IMR-90 (cell line): Measurements from ENCODE around the gene PDCD6IP. TPM values are rescaled to one million over a fixed set of nuclear protein-coding genes. Genes with fewer than 3 reads are reported as not detected.

Experiments used
- ATAC-seq: fragments of 200-7000 bp; cut with Tn5 transposase; 2 replicates; pipeline ENCODE4 v1.9.1; 2020; ENCODE audit warnings: low read depth, mild to moderate bottlenecking, moderate library complexity
- BruUV-seq: library from RNA; stranded (reverse); fragments of 400-500 nt; replicated peaks from 2 replicates; lab custom pipeline; 2021; lab: Mats Ljungman, UMichigan
- CTCF ChIA-PET: fragments of 300-600 bp; formaldehyde crosslinking; extraction: SDS; loops from one replicate; lab custom pipeline; 2021; ENCODE audit warnings: antibody characterized with exemption; lab: Yijun Ruan, JAX
- POLR2A ChIA-PET: fragments of 300-600 bp; sonication (Branson Sonifier 250); formaldehyde crosslinking; loops from one replicate; lab custom pipeline; 2022; ENCODE audit warnings: antibody characterized with exemption; ENCODE audit not compliant: unreplicated experiment; lab: Charles Lee
- DNase-seq: peaks from one replicate; pipeline ENCODE4 v3.0.0; 2013
- H2AFZ ChIP-seq: replicated peaks from 2 replicates; pipeline ENCODE3; 2013; ENCODE audit warnings: low read length, mild to moderate bottlenecking; ENCODE audit not compliant: poor library complexity
- H2AK5ac ChIP-seq: 2 replicates; pipeline ENCODE4 v1.6.1; 2013; ENCODE audit warnings: low read depth, low read length, inconsistent platforms
- H2AK9ac ChIP-seq: replicated peaks from 2 replicates; pipeline ENCODE3; 2013; ENCODE audit warnings: mild to moderate bottlenecking, low read depth, low read length, moderate library complexity; ENCODE audit not compliant: poor library complexity
- H2BK120ac ChIP-seq: 2 replicates; pipeline ENCODE4 v1.6.1; 2013; ENCODE audit warnings: low read depth, low read length, inconsistent platforms
- H2BK15ac ChIP-seq: 3 replicates; pipeline ENCODE4 v1.6.1; 2013; ENCODE audit warnings: low read depth, low read length, inconsistent platforms
- H2BK20ac ChIP-seq: 2 replicates; pipeline ENCODE4 v1.6.1; 2013; ENCODE audit warnings: low read depth, mild to moderate bottlenecking, inconsistent platforms, low read length, moderate library complexity
- H2BK5ac ChIP-seq: 2 replicates; pipeline ENCODE4 v1.6.1; 2013; ENCODE audit warnings: mild to moderate bottlenecking, low read depth, low read length, inconsistent platforms; ENCODE audit not compliant: poor library complexity, severe bottlenecking
- H3K14ac ChIP-seq: replicated peaks from 2 replicates; pipeline ENCODE4 v1.6.1; 2013; ENCODE audit warnings: low read depth, low read length, inconsistent platforms
- H3K18ac ChIP-seq: 2 replicates; pipeline ENCODE4 v1.6.1; 2013; ENCODE audit warnings: low read depth, low read length, control low read depth
- H3K23ac ChIP-seq: 2 replicates; pipeline ENCODE4 v1.6.1; 2013; ENCODE audit warnings: low read depth, low read length, inconsistent platforms
- H3K27ac ChIP-seq: 2 replicates; pipeline ENCODE4 v1.5.1; 2013; ENCODE audit warnings: mild to moderate bottlenecking, control low read depth, low read length; ENCODE audit not compliant: insufficient read depth
- H3K27me3 ChIP-seq: 2 replicates; pipeline ENCODE4 v1.6.1; 2013; ENCODE audit warnings: low read length; ENCODE audit not compliant: control insufficient read depth, insufficient read depth
- H3K36me3 ChIP-seq: 2 replicates; pipeline ENCODE4 v1.6.1; 2013; ENCODE audit warnings: low read length, mixed read lengths; ENCODE audit not compliant: control insufficient read depth, insufficient read depth
- H3K4ac ChIP-seq: 2 replicates; pipeline ENCODE4 v1.6.1; 2013; ENCODE audit warnings: low read depth, low read length, inconsistent platforms
- H3K4me1 ChIP-seq: 2 replicates; pipeline ENCODE4 v1.6.1; 2013; ENCODE audit warnings: low read length, mixed read lengths; ENCODE audit not compliant: control insufficient read depth, insufficient read depth
- H3K4me2 ChIP-seq: 2 replicates; pipeline ENCODE4 v1.6.1; 2013; ENCODE audit warnings: low read depth, mild to moderate bottlenecking, control low read depth, low read length, moderate library complexity
- H3K4me3 ChIP-seq: 2 replicates; pipeline ENCODE4 v1.5.1; 2013; ENCODE audit warnings: low read depth, mild to moderate bottlenecking, control low read depth, low read length, moderate library complexity; ENCODE audit not compliant: insufficient read depth
- H3K56ac ChIP-seq: 2 replicates; pipeline ENCODE4 v1.6.1; 2013; ENCODE audit warnings: low read length, inconsistent platforms; ENCODE audit not compliant: insufficient read depth; ENCODE audit errors: extremely low read depth
- H3K79me1 ChIP-seq, 2 experiments: 2 replicates each; pipeline ENCODE4 v1.6.1; 2013; ENCODE audit warnings: low read length in 2 of 2, inconsistent platforms in 1 of 2, low read depth in 1 of 2
- H3K9ac ChIP-seq: 2 replicates; pipeline ENCODE4 v1.6.1; 2013; ENCODE audit warnings: low read depth, low read length, control low read depth
- H3K9me1 ChIP-seq: 2 replicates; pipeline ENCODE4 v1.6.1; 2013; ENCODE audit warnings: low read length, inconsistent platforms; ENCODE audit not compliant: insufficient read depth
- H3K9me3 ChIP-seq: 2 replicates; pipeline ENCODE4 v1.6.1; 2013; ENCODE audit warnings: low read length; ENCODE audit not compliant: control insufficient read depth, insufficient read depth
- H4K20me1 ChIP-seq: 2 replicates; pipeline ENCODE4 v1.6.1; 2013; ENCODE audit warnings: low read length, inconsistent platforms; ENCODE audit not compliant: insufficient read depth
- H4K5ac ChIP-seq: 2 replicates; pipeline ENCODE4 v1.6.1; 2013; ENCODE audit warnings: mild to moderate bottlenecking, low read depth, low read length, control low read depth
- H4K8ac ChIP-seq, 2 experiments: 2 replicates each; pipeline ENCODE4 v1.6.1; 2013; ENCODE audit warnings: low read depth in 2 of 2, low read length in 2 of 2, control low read depth in 1 of 2, inconsistent platforms in 1 of 2
- H4K91ac ChIP-seq: 2 replicates; pipeline ENCODE4 v1.6.1; 2013; ENCODE audit warnings: low read depth, low read length, inconsistent platforms; ENCODE audit not compliant: insufficient read depth
- BHLHE40 ChIP-seq: fragments of 150-350 bp; IDR thresholded peaks from 2 replicates; pipeline ENCODE4 v1.6.1; 2016; ENCODE audit warnings: mild to moderate bottlenecking, low read depth, low read length
- ELK1 ChIP-seq: fragments of 150-350 bp; IDR thresholded peaks from 2 replicates; pipeline ENCODE4 v1.6.1; 2016; ENCODE audit warnings: low read depth, mild to moderate bottlenecking, low read length, moderate library complexity, borderline replicate concordance
- FOS ChIP-seq: fragments of 150-350 bp; IDR thresholded peaks from 2 replicates; pipeline ENCODE4 v1.6.1; 2016; ENCODE audit warnings: low read depth, low read length
- MAFK ChIP-seq: IDR thresholded peaks from 2 replicates; pipeline ENCODE4 v1.6.1; 2012; ENCODE audit warnings: low read depth, low read length, improper control_type of control experiment
- MXI1 ChIP-seq: IDR thresholded peaks from 2 replicates; pipeline ENCODE4 v1.6.1; 2012; ENCODE audit warnings: low read depth, mild to moderate bottlenecking, low read length, moderate library complexity, borderline replicate concordance
- POLR2A ChIP-seq: IDR thresholded peaks from 2 replicates; pipeline ENCODE4 v1.6.1; 2012; ENCODE audit warnings: mild to moderate bottlenecking, low read depth, low read length
- RFX5 ChIP-seq: IDR thresholded peaks from 2 replicates; pipeline ENCODE4 v1.8.0; 2012; ENCODE audit warnings: low read depth, mild to moderate bottlenecking, low read length, moderate library complexity
- SMC3 ChIP-seq: fragments of 150-350 bp; IDR thresholded peaks from 2 replicates; pipeline ENCODE4 v1.6.1; 2016; ENCODE audit warnings: low read depth, mild to moderate bottlenecking, antibody characterized with exemption, low read length, moderate library complexity
- WGBS, 2 experiments: methylation state at CpG; one replicate each; pipeline versions ENCODE4 v1.1.5 to v1.1.7; 2013; ENCODE audit warnings: missing lambda C conversion rate in 2 of 2; ENCODE audit not compliant: insufficient read length in 1 of 2; ENCODE audit errors: extremely low coverage in 2 of 2; 5-methylcytosine and 5-hydroxymethylcytosine counted together
- dilution Hi-C: fragments of 300-500 bp; cut with HindIII; formaldehyde crosslinking; loops from one replicate; pipeline ENCODE4 v1.14.3; 2018; ENCODE audit warnings: low sequenced_read_pairs; ENCODE audit not compliant: unreplicated experiment
- in situ Hi-C: fragments of 300-500 bp; cut with MboI; formaldehyde crosslinking; loops from 3 replicates; pipeline ENCODE4 v1.14.3; 2019; ENCODE audit warnings: low sequenced_read_pairs, inconsistent platforms, mixed read lengths
- intact Hi-C: fragments of 100-400 bp; cut with micrococcal nuclease; formaldehyde crosslinking; loops from 2 replicates; pipeline ENCODE4 v1.10.0; 2022
- polyA plus RNA-seq, 3 experiments: library from polyadenylated mRNA; depleted of rRNA; stranded (reverse); fragments of >200 nt; gene quantifications; 2 replicates each; pipeline ENCODE4 v1.2.3, GENCODE V29; 2012; ENCODE audit warnings: low replicate concordance in 1 of 3
- total RNA-seq: library from RNA; depleted of rRNA; stranded (reverse); fragments of >200 nt; gene quantifications from 2 replicates; pipeline ENCODE4 v1.2.3, GENCODE V29; 2012

The PDCD6IP gene
- total and polyA plus RNA-seq, 2 of the 4 experiments (the other 2 are of a cell fraction), result 68.1 to 78.3 TPM

DNA sequence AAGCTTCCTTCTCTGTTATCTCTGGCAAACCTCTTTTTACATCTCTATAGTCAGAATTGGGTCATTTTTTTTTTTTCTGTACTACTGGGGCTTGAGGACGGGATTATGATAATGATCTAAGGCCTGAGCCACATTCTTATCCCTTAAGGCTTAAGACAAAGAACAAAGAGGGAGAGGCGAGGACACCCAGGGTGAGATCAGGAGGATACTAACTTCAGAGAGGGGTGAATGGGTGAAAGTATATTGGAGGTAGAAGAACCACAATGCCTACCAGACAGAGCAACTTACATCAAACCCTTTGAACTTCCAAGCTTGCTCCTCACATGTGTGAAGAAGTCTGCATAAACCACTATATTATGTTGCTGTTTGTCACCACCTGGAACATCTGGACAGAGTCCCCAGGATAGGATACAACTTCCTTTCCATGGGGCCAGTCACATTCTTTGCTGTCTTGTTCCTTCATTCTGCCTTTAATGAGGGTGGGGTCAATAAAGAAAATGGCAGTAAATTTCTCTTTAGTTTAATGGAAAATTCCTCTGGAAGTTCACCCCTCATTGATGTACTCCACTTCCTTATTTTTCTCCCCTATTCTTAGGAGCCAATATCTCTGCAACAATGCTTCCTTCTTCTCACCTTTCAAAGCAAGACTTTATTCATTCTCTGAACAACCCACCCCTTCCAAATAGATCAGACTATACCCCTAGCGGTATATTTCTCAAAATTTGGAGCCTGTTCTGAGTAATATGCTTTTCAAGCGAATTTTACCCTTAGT lies 9.1 kb upstream of the PDCD6IP start:
- Histone ChIP-seq H3K9me1 (peaks cover 3% of the 10 kb centered on the region; the same call in 1 of the 2 replicates), H4K20me1 (no peaks in the 10 kb centered on the region), H3K4me1 (peaks cover 2% of the 10 kb centered on the region), H3K79me1 (no peaks in the 10 kb centered on the region), H2BK15ac (no peak overlapping the region), H3K9ac (no peak overlapping the region), H3K56ac (no peak overlapping the region), H3K9me3 (no peaks in the 10 kb centered on the region), H3K14ac (no peak overlapping the region), H4K8ac (no peak overlapping the region), H2AFZ (no peak overlapping the region), H2BK5ac (no peak overlapping the region), H2AK9ac (no peak overlapping the region), H3K27ac (no peak overlapping the region), H3K18ac (no peak overlapping the region), H3K36me3 (no peaks in the 10 kb centered on the region), H2AK5ac (no peak overlapping the region), H3K4me3 (no peak overlapping the region), H3K27me3 (no peaks in the 10 kb centered on the region), H4K91ac (no peak overlapping the region), H3K4ac (no peak overlapping the region), H4K5ac (no peak overlapping the region), H3K4me2 (no peak overlapping the region), H2BK120ac (no peak overlapping the region), H3K23ac (no peak overlapping the region), H2BK20ac (no peak overlapping the region)
- no CpG with 5 or more reads among the region's 4 CpGs for WGBS, 2 experiments
- ChIA-PET CTCF (interaction anchor here (1.2 kb wide), 1 partner anchor 839 kb away, joined by 4 read pairs; no protein-coding TSS in a partner anchor), POLR2A (no interaction called here)
- in situ Hi-C loops, result loop anchor here (5.0 to 25.0 kb wide), 3 partner anchors 152 to 827 kb away; partner anchors contain the start of gene CCR4
- no TSS peak for BruUV-seq
- no peak for TF ChIP-seq ELK1
- TF ChIP-seq BHLHE40, result no peak
- TF ChIP-seq RFX5, result no peak
- no peak for TF ChIP-seq SMC3
- no peak for TF ChIP-seq POLR2A
- no peak for TF ChIP-seq FOS
- TF ChIP-seq MXI1, result no peak
- TF ChIP-seq MAFK, result no peak
- no peak for DNase-seq
- no peak for ATAC-seq
- dilution Hi-C loops, result no loop called here
- intact Hi-C loops, result loop anchor here (10.0 kb wide), 1 partner anchor 385 kb away; no protein-coding TSS in a partner anchor
